Activated gamma-delta T cell treated with Interleukin-2 at 50 U/mL for 16 hours (primary cell): ENCODE data around the gene ATCAY.

Source experiments
- DNase-seq: peaks from one replicate; pipeline ENCODE4 v3.0.0-alpha.2; 2020

Gene ATCAY

DNA sequence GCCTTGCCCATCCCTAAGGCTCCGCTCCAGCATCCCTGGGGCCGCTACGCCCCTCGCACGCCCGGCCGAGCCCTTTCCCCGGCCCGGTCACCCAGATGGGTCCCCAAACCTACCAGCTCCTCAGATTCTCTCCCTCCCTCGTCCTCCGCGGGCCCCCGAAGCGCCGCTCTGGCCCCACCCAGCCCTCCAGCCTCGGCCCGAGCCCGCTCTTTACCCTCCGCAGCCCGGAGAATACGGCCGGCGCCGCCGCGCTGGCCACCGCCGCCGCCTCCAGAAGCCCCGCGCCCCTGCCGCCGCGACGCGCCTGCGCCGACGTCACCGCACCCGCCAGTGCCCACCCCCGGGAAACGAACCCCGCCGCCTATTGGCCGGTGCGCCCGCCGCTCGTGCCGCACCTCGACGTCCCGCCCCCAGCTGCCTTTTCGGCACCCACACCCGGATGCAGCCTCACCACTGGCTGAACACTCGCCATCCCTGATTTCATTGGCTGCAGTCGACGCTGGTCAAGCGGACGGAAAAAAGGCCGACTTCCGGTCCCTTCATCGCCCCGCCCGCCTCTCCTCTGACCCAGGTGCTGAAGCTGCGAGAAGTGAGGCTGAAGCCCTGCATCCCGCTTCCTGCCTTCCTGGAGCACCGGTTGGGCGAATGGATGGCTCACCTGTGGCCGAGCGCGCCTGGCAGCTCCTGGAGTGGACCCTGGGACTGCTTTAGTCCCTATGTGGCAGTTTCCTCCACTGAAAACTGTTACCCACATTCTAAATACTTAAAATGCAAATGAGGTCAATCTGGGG is 90.5 kb downstream of the ATCAY start, which contains the start of gene DAPK3:
Gene DAPK3 (minus strand): TSS at position 292 of the 791 bp plus-strand sequence. CDS start 1,364 bp downstream, outside the sequence.
- peak; percentile 90 for DNase-seq

GRCh38 chr19:3975144-3975543 is 94.7 kb downstream of the ATCAY start:
- DNase-seq: no peak

DNA sequence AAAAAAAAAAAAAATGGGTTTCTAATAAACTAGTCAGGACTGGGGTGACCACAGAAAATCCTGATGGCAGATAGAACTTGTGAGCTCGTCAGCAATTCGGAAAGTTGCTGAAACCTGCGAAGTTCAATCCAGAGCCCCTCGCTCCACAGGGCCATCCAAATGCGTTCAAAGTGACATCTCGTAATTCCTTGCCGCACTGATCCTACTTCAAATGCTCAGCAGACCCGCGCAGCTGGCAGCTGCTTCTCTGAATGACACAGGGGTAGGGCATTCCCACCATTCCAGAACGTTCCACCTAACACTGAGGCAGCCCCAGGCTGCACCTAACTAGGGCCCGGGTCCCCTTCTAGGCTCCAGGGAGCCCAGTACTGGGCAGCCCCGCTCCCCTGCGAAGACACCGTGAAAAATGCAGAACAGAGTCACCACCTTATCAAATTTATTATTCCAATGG is 95.2 kb downstream of the ATCAY start:
- no peak for DNase-seq

GRCh38 chr19:3976495-3977241 is 96.2 kb downstream of the ATCAY start:
- no peak for DNase-seq
